GM12878 (cell line): ENCODE data around the gene C12orf60. TPM values are rescaled to one million over a fixed set of nuclear protein-coding genes. Genes with fewer than 3 reads are reported as not detected.
A peak's percentile ranks its signal among the peaks of the same experiment; 100 is the strongest.

Source experiments
- ATF7 ChIP-seq: fragments of 450-650 bp; IDR thresholded peaks from 2 replicates; pipeline ENCODE4 v1.6.1; 2016; ENCODE audit warnings: low read depth, mild to moderate bottlenecking
- BHLHE40 ChIP-seq, 2 experiments: fragments of 450-650 bp in 1 of 2; IDR thresholded peaks; 2 replicates each; pipeline ENCODE4 v1.6.1; 2011 to 2017; ENCODE audit warnings: low read depth in 2 of 2, borderline replicate concordance in 1 of 2, improper control_type of control experiment in 1 of 2, low read length in 1 of 2, mild to moderate bottlenecking in 1 of 2
- BMI1 ChIP-seq: fragments of 450-650 bp; IDR thresholded peaks from 2 replicates; pipeline ENCODE4 v1.6.1; 2016; ENCODE audit warnings: mild to moderate bottlenecking, moderate library complexity, borderline replicate concordance
- CHD2 ChIP-seq: IDR thresholded peaks from 2 replicates; pipeline ENCODE4 v1.6.1; 2011; ENCODE audit warnings: low read depth, low read length, improper control_type of control experiment, borderline replicate concordance
- CREB1 ChIP-seq: IDR thresholded peaks from 2 replicates; pipeline ENCODE4 v1.6.1; 2012; ENCODE audit warnings: low read depth, mild to moderate bottlenecking, inconsistent platforms
- ESRRA ChIP-seq: IDR thresholded peaks from 2 replicates; pipeline ENCODE4 v1.6.1; 2012; ENCODE audit warnings: mild to moderate bottlenecking, low read length, improper control_type of control experiment
- EZH2 ChIP-seq: IDR thresholded peaks from 2 replicates; pipeline ENCODE4 v1.6.1; 2012; ENCODE audit warnings: low read depth, mild to moderate bottlenecking, control low read depth, inconsistent platforms, low read length, borderline replicate concordance; ENCODE audit not compliant: control insufficient read depth
- GABPA ChIP-seq: IDR thresholded peaks from 2 replicates; pipeline ENCODE4 v1.6.1; 2014; ENCODE audit warnings: antibody characterized with exemption, low read depth, mild to moderate bottlenecking, inconsistent platforms
- JUND ChIP-seq: IDR thresholded peaks from 2 replicates; pipeline ENCODE4 v1.6.1; 2012; ENCODE audit warnings: low read depth, mild to moderate bottlenecking, low read length, improper control_type of control experiment, moderate library complexity
- MLLT1 ChIP-seq: fragments of 450-650 bp; IDR thresholded peaks from 2 replicates; pipeline ENCODE4 v1.6.1; 2016; ENCODE audit warnings: mild to moderate bottlenecking
- POLR2A ChIP-seq: IDR thresholded peaks from 2 replicates; pipeline ENCODE4 v1.6.1; 2011; ENCODE audit warnings: low read depth, mild to moderate bottlenecking, low read length
- RFX5 ChIP-seq: IDR thresholded peaks from 2 replicates; pipeline ENCODE4 v1.6.1; 2011; ENCODE audit warnings: low read depth, low read length, improper control_type of control experiment
- SMAD5 ChIP-seq: IDR thresholded peaks from 2 replicates; pipeline ENCODE4 v1.6.1; 2016; ENCODE audit warnings: antibody characterized with exemption, low read depth
- SMC3 ChIP-seq: IDR thresholded peaks from 2 replicates; pipeline ENCODE4 v1.6.1; 2011; ENCODE audit warnings: low read length, improper control_type of control experiment, borderline replicate concordance
- SP1 ChIP-seq: IDR thresholded peaks from one replicate; pipeline ENCODE4 v1.6.1; 2011; ENCODE audit warnings: low read depth, low read length
- SREBF1 ChIP-seq: IDR thresholded peaks from 2 replicates; pipeline ENCODE4 v1.6.1; 2012; ENCODE audit warnings: mild to moderate bottlenecking, low read length
- STAT3 ChIP-seq: IDR thresholded peaks from 2 replicates; pipeline ENCODE4 v1.6.1; 2011; ENCODE audit warnings: low read depth, low read length, improper control_type of control experiment
- SUZ12 ChIP-seq: fragments of 200-600 bp; sonication (generic); IDR thresholded peaks from one replicate; pipeline ENCODE4 v1.6.1; 2018; ENCODE audit warnings: antibody characterized with exemption, mild to moderate bottlenecking; ENCODE audit not compliant: unreplicated experiment
- TBL1XR1 ChIP-seq: IDR thresholded peaks from 2 replicates; pipeline ENCODE4 v1.6.1; 2012; ENCODE audit warnings: low read depth, low read length, improper control_type of control experiment
- TCF7 ChIP-seq: IDR thresholded peaks from 2 replicates; pipeline ENCODE4 v1.6.1; 2014; ENCODE audit warnings: antibody characterized with exemption, borderline replicate concordance
- USF2 ChIP-seq: IDR thresholded peaks from 2 replicates; pipeline ENCODE4 v1.6.1; 2011; ENCODE audit warnings: low read depth, low read length, improper control_type of control experiment, borderline replicate concordance
- YY1 ChIP-seq: IDR thresholded peaks from 2 replicates; pipeline ENCODE4 v1.6.1; 2011; ENCODE audit warnings: low read depth, mild to moderate bottlenecking, low read length
- ZBED1 ChIP-seq: IDR thresholded peaks from 2 replicates; pipeline ENCODE4 v1.6.1; 2016; ENCODE audit warnings: borderline replicate concordance
- ZNF207 ChIP-seq: fragments of 450-650 bp; IDR thresholded peaks from 2 replicates; pipeline ENCODE4 v1.6.1; 2014; ENCODE audit warnings: antibody characterized with exemption, mild to moderate bottlenecking, borderline replicate concordance
- ZNF217 ChIP-seq: fragments of 450-650 bp; IDR thresholded peaks from 2 replicates; pipeline ENCODE4 v1.6.1; 2017; ENCODE audit warnings: antibody characterized with exemption, mild to moderate bottlenecking
- ZNF24 ChIP-seq: fragments of 450-650 bp; IDR thresholded peaks from 2 replicates; pipeline ENCODE4 v1.6.1; 2017; ENCODE audit warnings: antibody characterized with exemption, mild to moderate bottlenecking
- ZNF622 ChIP-seq: fragments of 450-650 bp; IDR thresholded peaks from 2 replicates; pipeline ENCODE4 v1.6.1; 2017; ENCODE audit warnings: mild to moderate bottlenecking, inconsistent platforms
- polyA plus RNA-seq, 11 experiments: library from polyadenylated mRNA; depleted of rRNA in 4 of 11; unstranded in 6 of 11; stranded (reverse) in 5 of 11; fragments of >200 nt; fragmentation: Nextera tagmentation in 4 of 11; fragmentation: Illumina TruSeq in 1 of 11; extraction: Ambion mirVana in 4 of 11; extraction: Trizol in 1 of 11; gene quantifications; 1 replicate in 1 of 11; 2 replicates in 10 of 11; pipeline versions ENCODE4 v1.2.1 to v1.2.3, GENCODE V29; 2011 to 2016; ENCODE audit warnings: inconsistent platforms in 2 of 11, missing spikeins in 2 of 11, low read depth in 1 of 11
- total RNA-seq, 4 experiments: library from RNA; depleted of rRNA in 3 of 4; stranded (reverse); fragments of >200 nt in 3 of 4; fragmentation: Illumina TruSeq in 1 of 4; extraction: Trizol in 1 of 4; gene quantifications; 2 replicates each; pipeline versions ENCODE4 v1.2.1 to v1.2.3, GENCODE V29; 2013 to 2021
- TF ChIP-seq, protein P1 (sequence below): fragments of 450-650 bp; formaldehyde crosslinking; IDR thresholded peaks from 2 replicates; pipeline ENCODE4 v1.4.0; 2020; ENCODE audit warnings: mild to moderate bottlenecking, moderate library complexity

The C12orf60 gene
- total and polyA plus RNA-seq, 10 of the 15 experiments (the other 5 are each of a cell fraction or from before 2014, with no cell fraction given): 1.8 to 7.2 (median 3.2) TPM

DNA sequence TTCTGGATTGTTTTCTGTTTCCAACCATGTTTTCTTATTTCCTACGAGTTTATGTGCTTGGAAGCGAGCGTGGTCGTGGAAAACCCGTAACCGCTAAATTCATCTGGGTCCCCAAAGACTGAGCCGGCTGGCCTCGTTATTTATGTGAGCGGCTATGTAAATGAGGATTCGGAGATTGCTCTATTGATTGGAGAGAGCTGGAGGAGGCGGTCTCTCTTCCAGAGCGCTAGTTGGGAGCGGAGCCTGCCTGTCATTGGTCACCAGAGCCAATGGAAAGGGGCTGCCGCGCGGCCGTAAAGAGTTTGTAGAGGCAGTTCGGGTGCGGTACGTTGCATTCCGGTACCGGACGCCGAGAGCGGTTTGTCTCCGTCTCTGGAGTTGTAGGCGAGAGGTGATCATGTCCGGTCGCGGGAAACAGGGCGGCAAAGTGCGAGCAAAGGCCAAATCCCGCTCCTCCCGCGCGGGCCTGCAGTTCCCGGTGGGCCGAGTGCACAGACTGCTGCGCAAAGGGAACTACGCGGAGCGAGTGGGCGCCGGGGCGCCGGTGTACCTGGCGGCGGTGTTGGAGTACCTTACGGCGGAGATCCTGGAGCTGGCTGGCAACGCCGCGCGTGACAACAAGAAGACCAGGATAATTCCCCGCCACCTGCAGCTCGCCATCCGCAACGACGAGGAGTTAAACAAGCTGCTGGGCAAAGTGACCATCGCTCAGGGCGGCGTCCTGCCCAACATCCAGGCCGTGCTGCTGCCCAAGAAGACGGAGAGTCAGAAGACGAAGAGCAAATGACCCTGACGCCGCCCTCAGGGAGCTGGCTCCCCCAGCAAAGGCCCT is 29.2 kb upstream of the C12orf60 start (continued):
- peak; percentile 73 for TF ChIP-seq CREB1
- no peak for TF ChIP-seq ZNF622
- TF ChIP-seq ZNF207: no peak
- TF ChIP-seq MLLT1: no peak; the same call in none of the 2 replicates
- peak; percentile 100 for TF ChIP-seq SP1
- TF ChIP-seq ZNF217: peak; percentile 31; the same call in 1 of the 2 replicates
- TF ChIP-seq CHD2: peak; percentile 93
- TF ChIP-seq TBL1XR1: no peak
- no peak for TF ChIP-seq STAT3
- no peak for TF ChIP-seq SUZ12
- no peak for TF ChIP-seq TCF7
- TF ChIP-seq POLR2A: peak; percentile 95
- TF ChIP-seq SREBF1: no peak
- no peak for TF ChIP-seq ZNF24
- no peak for TF ChIP-seq BHLHE40 (IDR thresholded peaks at IDR 0.05; ENCODE audit: borderline replicate concordance in 1 of 2, low read depth in 2 of 2, low read length in 1 of 2)
- TF ChIP-seq BMI1: no peak
- no peak for TF ChIP-seq ATF7
- no peak for TF ChIP-seq SMC3
- TF ChIP-seq ZBED1: no peak
- TF ChIP-seq ESRRA: no peak
- no peak for TF ChIP-seq JUND
- no peak for TF ChIP-seq EZH2
- TF ChIP-seq, protein P1, sequence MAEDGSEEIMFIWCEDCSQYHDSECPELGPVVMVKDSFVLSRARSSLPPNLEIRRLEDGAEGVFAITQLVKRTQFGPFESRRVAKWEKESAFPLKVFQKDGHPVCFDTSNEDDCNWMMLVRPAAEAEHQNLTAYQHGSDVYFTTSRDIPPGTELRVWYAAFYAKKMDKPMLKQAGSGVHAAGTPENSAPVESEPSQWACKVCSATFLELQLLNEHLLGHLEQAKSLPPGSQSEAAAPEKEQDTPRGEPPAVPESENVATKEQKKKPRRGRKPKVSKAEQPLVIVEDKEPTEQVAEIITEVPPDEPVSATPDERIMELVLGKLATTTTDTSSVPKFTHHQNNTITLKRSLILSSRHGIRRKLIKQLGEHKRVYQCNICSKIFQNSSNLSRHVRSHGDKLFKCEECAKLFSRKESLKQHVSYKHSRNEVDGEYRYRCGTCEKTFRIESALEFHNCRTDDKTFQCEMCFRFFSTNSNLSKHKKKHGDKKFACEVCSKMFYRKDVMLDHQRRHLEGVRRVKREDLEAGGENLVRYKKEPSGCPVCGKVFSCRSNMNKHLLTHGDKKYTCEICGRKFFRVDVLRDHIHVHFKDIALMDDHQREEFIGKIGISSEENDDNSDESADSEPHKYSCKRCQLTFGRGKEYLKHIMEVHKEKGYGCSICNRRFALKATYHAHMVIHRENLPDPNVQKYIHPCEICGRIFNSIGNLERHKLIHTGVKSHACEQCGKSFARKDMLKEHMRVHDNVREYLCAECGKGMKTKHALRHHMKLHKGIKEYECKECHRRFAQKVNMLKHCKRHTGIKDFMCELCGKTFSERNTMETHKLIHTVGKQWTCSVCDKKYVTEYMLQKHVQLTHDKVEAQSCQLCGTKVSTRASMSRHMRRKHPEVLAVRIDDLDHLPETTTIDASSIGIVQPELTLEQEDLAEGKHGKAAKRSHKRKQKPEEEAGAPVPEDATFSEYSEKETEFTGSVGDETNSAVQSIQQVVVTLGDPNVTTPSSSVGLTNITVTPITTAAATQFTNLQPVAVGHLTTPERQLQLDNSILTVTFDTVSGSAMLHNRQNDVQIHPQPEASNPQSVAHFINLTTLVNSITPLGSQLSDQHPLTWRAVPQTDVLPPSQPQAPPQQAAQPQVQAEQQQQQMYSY: no peak
- TF ChIP-seq GABPA: peak; percentile 11; the same call in 1 of the 2 replicates
- peak; percentile 67; the same call in 1 of the 2 replicates for TF ChIP-seq SMAD5
- peak; percentile 52 for TF ChIP-seq YY1
- no peak for TF ChIP-seq USF2
- 0 out of 2 replicates have a peak, but pooled peaks have one; percentile 5 for TF ChIP-seq RFX5
